ENCODE measurements around the gene APOL2.
"Not testable (repeated sequence)": the region's sequence is repeated elsewhere in the genome, so short reads cannot be mapped to it uniquely, and the experiment has no call there.

APOL2 gene, protein sequence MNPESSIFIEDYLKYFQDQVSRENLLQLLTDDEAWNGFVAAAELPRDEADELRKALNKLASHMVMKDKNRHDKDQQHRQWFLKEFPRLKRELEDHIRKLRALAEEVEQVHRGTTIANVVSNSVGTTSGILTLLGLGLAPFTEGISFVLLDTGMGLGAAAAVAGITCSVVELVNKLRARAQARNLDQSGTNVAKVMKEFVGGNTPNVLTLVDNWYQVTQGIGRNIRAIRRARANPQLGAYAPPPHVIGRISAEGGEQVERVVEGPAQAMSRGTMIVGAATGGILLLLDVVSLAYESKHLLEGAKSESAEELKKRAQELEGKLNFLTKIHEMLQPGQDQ

DNA sequence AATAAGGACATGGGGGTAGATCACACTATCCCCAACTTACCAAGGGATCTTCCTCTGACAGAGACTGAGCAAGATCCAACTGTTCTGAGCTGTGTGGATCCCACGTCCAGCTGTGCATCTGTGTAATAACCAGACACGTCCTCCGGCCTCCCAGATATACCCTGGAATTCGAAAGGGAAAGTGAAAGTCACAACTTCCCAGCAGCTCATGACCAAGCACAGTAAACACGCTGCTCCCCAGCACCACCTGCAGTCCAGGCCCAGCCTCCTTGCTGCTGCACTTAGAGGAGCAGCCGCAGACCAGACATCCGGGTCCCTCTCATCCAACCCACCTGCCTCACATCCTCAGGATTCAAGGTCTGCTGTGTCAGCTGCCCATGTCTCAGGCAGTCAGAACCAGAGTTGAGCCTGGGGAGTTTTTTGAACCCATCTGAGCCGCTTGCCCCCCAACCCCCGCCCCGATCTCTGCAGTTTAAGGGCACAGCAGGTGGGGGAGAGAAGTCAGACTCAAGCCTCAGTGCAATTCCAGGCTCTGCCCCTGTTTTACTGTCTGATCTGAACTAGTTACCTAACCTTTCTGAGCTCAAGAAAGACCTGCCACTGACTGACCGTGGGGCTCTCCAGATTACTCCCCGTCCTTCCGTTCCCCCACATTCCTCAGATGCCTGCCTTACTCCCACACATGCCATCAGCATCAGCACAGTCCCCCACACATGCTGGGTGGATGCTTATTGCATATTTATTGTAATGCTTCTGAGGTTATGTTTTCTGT lies at the start of gene APOL2:
Gene APOL2 (minus strand): TSS at position 127 of the 771 bp plus-strand sequence. CDS start 6,365 bp downstream, outside the sequence.
- DNase-seq (ENCODE audit: low spot score): peak; percentile 95

DNA sequence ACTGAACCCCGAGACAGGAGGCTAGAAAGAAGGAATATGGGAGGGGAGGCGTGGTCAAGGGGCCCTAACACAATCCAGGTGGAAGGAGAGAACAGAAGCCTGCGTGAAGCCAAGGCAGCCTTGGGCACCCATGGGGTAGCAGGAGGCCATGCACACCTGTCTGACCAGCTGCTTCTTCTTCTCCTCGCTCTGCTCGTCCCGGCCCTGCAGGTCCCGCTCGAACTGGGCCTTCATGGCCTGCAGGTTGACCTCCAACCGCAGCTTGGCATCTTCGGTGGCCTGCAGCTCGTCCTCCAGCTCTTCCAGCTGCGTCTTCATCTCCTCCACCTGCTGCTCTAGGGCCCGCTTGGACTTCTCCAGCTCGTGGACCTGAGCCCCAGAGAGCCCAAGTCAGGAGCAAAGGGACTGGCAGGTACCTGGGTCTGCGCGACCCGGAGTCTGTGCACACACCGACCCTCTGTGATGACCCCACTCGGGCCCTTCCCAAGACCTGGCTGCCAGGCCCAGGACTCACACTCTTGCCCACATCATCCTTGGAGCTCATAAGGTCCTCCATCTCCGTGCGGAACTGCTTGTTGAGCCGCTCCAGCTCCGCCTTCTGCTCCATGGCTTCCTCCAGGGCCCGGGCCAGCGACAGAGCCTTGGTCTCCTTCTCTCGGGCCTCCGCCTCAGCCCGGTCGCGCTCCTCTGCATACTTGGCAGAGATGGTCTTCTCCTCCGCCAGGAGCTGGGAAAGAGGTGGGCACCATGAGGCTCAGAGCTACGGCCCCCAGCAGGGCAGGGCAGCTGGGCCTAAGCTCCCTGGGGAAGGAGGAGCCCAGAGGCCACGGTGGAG lies 49.5 kb upstream of the APOL2 start:
- DNase-seq (ENCODE audit: low spot score): no peak

DNA sequence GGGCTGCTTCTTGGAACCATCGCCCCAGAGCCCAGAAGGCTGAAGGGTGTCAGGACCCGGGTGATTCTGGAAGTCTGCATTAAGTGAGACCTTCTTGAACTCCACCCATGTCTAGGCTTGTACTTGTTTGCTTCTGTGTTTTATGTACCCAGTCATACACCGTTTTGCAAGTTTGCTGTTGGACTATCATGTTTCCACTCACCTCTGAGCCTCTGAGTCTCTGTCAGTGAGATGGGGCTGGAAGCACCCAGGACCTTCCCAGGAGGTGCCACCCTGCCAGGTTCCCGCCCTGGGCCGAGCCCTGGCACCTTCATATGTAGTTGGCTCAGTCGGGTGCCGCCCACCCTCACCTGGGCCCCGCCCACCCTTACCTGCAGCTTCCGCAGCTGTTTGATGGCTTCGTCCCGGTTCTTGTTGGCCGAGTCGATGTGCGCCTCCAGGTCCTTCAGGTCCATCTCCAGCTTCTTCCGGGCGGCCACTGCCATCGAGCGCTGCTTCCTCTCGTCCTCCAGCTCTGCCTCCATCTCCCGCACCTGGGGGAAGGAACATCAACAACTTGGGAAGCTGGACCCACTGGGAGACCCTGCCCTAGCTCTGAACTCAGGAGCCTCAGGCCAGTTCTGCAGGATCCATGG lies 48.7 kb upstream of the APOL2 start:
- DNase-seq (ENCODE audit: low spot score): no peak

DNA sequence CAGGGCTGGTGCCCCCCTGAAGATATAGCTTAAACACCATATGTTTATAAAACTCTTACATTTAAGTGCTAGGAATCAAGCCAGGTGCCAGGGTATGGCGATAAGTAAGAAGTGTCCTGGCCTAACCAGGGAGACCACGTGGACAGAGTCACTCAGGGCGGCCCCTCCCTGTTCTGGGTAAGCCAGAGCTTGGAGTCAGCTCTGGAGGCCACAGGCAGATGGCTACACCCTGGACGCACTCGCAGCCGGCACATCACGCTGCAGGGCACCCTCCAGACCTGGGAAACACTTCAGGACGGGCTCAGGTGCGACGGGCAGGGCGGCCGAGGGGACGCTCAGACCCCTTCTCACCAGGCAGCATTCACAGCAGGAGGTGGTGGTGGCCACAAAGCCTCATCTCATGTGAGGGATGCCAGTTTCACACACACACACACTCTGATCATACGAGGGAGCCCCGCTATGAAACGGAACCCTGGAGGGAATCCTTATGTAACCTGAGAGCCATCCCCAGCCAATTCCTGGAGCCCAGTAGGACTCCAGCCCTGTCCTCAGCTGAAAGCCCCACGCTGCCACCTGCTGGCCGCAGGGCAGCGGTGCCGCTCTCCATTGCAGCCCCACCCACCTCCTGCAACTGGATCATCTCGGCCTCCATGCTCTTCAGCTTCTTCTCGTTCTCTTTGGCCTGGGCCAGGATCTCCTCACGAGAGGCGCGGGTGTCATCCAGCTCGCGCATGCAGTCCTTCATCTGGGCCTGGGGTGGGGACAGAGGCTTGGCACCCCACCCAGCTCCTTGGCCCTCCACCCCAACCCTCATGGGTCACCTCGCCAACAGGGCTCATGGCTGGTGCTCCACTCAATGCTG lies 47.0 kb upstream of the APOL2 start:
- DNase-seq (ENCODE audit: low spot score): peak; percentile 79

DNA sequence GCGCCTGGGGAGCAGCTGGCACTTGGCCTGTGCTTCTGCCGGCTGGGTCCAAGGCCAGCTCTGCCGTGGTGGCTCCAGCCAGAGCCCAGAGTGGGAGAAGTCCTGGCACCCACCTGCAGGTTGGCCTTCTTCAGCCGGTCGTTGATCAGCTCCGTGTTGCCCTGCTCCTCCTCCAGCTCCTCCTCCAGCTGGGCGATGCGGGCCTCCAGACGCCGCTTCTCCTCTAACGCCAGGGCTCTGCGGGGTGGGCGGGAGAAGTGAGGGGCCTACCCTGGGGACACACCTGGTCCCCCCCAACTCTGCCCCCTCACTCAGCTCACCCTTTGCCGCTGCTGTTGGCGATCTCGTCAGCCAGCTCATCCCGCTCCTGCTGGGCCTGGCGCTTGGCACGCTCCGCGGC lies 46.2 kb upstream of the APOL2 start:
- DNase-seq (ENCODE audit: low spot score): no peak

DNA sequence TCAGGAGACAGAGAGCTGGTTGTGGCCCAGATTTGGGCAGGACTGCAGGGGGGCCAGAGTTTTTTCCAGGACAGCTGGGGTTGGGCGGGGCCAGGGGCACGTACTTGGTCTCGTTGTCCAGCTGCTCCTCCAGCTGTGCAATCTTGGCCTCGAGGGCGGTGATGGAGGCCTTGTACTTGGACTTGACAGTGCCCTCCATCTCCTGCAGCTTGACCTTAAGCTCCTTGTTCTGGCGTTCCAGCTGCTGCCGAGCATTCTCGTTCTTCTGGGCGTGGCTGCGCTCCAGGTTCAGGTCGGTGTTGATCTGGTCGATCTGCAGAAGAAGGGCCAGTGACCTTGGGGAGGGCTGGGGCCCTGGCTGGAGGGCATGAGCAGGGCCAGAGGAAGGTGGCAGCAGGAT lies 45.7 kb upstream of the APOL2 start:
- DNase-seq (ENCODE audit: low spot score): no peak

DNA sequence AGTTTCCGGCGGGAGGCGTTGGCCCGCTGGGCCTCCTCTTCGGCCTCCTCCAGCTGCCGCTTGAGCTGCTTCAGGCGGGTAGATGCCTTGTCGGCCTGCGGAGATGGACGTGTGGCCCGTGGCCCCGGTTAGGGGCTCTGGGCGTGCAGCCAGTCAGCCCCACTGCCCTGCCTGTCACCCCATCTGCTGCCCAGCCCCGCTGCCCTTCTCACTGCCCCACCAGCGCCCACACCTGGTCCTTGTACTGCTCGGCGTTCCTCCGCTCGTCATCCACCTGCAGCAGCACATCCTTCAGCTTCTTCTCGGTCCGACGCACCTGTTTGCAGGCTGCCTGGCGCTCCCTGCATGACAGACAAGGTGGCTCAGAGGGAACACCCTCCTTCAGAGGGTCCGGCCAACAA lies 44.8 kb upstream of the APOL2 start:
- no peak for DNase-seq (ENCODE audit: low spot score)

DNA sequence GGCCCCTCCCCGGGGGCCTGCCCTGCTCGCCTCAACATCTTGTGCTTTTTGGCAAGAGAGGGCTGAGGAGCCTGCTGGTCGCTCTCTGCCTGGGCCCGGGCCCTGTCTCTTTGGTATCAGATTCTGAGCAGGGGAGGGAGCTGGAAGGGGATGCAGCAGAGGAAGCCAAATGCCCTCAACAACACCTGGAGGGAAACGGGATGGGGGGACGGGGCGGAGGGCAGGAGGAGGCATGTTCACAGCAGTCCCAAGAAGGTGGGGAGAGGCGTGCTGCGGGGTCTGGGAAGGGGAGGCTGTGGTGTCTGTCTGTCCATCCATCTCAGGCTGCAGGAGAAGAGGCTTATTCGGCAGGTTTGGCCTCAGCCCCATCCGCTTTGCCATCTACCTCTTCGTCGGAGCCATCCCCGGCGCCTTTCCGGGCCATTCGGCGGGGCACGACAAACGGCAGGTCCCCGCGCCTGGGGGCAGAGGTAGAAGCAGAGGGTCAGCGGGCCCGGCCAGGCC lies 43.1 kb upstream of the APOL2 start:
- no peak for DNase-seq (ENCODE audit: low spot score)

DNA sequence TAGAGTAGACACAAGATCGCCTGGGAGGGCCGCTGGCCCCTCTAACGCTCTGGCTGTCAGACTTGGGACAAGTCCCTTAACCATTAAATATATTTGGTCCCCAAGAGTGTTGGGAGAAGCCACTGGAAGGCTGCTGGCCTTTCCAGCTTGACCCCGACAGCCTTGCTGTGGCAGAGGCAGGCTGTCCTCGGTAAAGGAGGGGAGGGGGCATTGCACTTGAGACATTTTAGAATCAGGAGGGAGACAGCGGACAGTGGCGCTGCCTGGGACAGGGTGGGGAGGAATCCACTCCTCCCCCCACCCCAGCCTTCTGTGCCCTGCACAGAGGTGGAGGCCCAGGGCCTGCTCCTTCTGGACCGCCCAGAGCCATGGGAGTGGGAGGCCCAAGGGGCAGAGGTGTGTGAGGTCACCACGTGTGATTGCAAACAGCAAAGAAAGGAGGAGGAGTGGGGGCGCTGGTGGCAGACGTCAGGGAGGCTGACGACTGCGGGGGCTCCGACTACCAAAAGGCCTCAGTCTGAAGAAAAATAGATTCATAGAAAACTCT lies 42.5 kb upstream of the APOL2 start:
- DNase-seq (ENCODE audit: low spot score): no peak

DNA sequence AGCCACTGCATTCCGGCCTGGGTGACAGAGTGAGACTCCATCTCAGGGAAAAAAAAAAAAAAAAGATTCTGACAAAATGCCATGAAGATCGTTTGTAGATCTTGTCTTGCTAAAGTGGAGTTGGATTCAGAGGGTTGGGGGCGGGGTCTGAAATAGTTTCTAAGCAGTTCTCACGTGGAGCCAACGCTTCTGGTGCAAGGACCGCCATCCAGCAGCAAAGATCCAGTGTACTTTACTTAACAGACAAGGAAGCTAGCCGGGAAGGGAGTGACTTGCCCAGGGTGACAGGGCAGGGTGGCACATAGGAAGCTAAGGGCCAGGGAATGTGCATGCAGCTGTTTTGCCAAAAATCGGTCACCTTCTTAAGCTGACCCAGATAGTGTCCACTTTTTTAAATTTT lies 41.1 kb upstream of the APOL2 start:
- no peak for DNase-seq (ENCODE audit: low spot score)

DNA sequence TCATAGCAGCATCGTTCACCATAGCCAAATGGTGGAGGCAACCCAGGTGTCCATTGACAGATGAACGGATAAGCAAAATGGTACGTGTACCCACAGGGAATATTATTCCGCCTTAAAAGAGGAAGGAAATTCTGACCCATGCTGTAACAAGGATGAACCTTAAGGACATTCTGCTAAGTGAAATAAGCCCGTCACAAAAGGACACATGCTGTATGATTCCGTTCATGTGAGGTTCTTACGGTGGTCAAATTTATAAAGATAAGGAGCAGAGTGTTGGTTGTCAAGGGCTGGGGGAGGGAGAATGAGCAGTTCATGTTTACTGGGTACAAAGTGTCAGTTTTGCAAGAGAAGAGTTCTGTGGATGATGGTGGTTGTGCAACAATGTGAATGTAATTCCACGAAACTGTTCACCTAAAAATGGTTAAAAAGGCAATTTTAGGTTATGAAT lies 39.9 kb upstream of the APOL2 start:
- no peak for DNase-seq (ENCODE audit: low spot score)

DNA sequence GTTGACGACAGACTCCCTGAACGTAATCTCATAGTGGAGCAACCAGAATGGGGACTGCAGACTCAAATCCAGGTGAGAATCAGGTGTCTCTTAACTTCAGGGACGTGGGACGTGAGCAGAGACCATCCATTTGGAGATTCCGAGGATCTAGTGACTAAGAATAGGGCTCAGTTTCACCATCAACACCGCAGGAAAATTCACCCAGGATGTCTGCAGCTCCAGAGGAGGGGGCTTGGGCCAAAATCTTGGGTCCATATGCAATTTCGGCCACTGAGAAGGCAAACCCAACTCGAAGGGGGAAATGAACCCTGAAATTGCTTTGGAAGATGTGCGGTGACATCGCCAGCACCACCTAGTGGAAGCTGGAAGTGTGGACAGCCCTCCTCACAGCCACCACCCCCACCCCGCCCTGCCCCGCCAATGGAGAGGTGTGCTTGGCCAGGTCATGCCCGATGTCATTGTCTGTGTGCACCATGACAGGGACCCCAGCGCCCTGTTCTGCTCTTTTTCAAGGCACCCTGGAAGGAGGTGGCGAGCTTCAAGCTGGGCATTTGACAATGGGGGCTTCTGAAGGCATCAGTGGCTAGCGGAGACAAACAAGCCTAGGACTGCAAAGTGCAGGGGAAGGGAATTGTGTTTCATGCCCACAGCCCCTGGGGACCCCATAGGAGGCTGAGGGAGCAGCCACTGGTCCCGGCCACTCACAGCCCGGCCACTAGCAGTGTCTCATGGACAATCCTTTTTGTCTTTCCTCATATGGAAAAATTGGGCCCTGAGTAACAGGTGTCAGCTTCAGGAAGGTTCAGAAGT lies 38.4 kb upstream of the APOL2 start:
- DNase-seq (ENCODE audit: low spot score): peak; percentile 80

DNA sequence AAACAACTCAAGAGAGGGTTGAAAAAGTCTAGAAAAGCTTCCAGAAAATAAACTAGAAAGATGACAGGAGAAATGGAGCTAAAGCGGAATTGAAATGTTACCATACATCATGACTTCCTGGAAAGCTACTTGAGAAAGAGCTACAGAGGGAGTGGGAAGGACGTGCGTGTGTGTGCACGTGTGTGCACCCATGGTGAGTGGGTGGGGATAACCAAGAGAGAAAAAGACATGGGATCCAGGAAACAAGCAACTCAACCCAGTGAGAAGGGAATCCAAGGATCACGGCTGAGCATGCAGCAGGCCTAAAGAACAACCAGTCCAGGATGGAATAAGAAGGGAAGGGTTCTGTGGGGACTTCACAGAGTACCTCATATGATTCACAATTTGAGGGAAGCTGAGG lies 35.2 kb upstream of the APOL2 start:
- DNase-seq (ENCODE audit: low spot score): no peak

DNA sequence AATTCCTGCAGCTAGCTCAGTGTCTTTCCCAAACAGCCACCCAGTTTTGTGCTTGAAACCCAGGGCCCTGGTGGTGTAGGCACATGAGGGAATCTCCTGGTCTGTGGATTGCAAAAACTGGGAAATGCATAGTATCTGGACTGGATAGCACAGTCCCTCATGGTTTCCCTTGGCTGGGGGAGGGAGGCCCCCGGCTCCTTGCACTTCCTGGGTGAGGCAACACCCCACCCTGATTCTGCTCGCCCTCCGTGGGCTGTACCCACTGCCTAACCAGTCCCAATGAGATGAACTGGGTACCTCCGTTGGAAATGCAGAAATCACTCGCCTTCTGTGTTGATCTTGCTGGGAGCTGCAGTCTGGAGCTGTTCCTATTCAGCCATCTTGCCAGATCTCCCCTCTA lies 32.6 kb upstream of the APOL2 start:
- DNase-seq (ENCODE audit: low spot score): not testable (repeated sequence)

DNA sequence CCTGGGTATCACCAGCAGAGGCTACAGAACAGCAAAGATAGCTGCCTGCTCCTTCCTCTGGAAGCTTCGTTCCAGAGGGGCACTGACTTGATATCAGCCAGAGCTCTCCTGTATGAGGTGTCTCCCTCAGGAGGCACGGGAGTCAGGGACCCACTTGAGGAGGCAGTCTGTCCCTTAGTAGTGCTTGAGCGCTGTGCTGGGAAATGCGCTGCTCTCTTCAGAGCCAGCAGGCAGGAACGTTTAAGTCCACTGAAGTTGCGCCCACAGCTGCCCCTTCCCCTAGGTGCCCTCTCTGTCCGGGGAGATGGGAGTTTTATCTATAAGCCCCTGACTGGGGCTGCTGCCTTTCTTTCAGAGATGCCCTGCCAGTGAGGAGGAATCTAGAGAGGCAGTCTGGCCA lies 31.9 kb upstream of the APOL2 start:
- not testable (repeated sequence) for DNase-seq (ENCODE audit: low spot score)

DNA sequence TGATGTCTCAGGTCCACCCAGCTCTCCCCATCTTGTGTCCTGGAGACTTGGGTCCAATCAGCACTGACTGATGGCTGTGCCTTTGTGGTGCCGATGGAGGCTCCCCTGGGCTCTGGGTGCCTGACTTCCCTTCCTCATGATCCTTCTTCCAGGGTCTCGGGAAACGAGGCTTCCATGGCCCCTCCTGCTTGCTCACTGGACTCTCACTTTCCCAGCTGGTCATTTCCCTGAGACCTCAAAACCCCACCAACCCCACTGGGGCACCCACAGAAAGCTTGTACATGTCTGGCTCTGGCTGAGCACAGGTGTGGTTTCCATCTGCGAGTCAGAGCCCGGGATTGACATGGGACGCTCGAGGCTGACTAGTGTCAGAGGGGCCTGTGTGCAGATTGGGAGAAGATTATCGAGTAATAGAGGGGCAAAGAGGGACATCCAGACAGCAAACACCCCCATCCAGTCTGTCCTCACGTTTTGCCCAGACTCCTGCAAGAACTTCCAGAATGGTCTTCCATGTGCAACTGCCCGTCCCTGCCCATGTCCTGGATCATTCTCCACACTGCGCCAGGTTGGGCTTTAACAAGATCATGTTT lies 28.7 kb upstream of the APOL2 start:
- DNase-seq (ENCODE audit: low spot score): no peak

DNA sequence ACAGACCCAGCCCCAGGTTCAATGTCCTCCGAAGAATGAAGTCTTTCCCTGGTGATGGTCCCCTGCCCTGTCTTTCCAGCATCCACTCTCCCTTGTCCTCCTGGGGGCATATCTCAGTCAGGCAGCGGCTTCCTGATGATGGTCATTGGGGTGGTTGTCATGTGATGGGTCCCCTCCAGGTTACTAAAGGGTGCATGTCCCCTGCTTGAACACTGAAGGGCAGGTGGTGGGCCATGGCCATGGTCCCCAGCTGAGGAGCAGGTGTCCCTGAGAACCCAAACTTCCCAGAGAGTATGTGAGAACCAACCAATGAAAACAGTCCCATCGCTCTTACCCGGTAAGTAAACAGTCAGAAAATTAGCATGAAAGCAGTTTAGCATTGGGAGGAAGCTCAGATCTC lies 27.7 kb upstream of the APOL2 start:
- DNase-seq (ENCODE audit: low spot score): no peak

DNA sequence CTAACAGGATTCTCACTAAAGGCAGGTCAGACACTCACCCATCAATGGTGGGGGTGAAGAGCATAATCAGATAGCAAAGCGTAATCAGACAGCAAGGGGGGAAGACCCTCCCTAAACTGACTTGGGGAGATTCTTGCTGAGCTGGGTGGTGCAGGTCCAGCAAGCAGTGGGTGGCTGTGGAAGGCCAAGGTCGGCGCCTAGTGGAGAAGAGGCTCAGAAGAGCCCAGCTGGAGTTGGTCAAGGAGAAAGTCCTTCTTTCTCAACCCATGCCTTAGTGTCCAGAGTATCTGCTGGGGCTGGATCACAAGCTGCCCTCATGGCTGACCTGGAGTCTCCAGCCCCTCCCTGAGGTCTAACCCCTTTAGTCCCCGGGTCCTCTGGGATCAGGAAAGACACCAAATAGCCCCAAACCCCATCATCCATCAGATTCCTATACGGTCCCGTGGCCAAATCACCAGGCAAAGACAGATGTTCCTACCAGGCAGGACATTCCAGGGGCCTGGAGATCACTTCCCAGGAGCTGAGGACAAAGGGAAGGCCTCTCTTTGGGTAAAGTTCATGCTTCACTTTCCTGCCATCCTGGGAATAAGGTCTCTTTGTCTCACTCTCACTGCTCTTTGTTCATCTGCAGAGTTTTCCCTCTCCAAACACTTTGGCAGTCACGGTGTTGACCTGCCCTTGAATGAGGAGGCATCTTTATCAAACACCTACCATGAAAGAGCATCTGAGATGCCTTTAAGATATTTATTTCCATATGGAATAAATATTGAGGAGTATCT lies 24.7 kb upstream of the APOL2 start:
- not testable (repeated sequence) for DNase-seq (ENCODE audit: low spot score)
